ENCODE measurements around the gene AOPEP. TPM values are rescaled to one million over a fixed set of nuclear protein-coding genes. Genes with fewer than 3 reads are reported as not detected.

AOPEP gene
- total RNA-seq, 1 experiment from 2014 or later = 36.4 TPM

- no TSS peak for BruUV-seq (replicated peaks)
- in situ Hi-C loops (cut with HindIII; ENCODE audit: low pct_unique_long_range_greater_than_20kb, low sequenced_read_pairs) = no loop called here
- POLR2A ChIA-PET = interaction anchor here (0.6 kb wide), 1 partner anchor 307 kb away, joined by 3 read pairs; no protein-coding TSS in a partner anchor
Observed at GRCh38 chr9:95129476-95130291, 403.2 kb downstream of the AOPEP start.

GRCh38 chr9:95130484-95130883, 404.0 kb downstream of the AOPEP start:
- in situ Hi-C loops (cut with HindIII; ENCODE audit: low pct_unique_long_range_greater_than_20kb, low sequenced_read_pairs) = no loop called here
- TF ChIP-seq SIN3A (IDR thresholded peaks at IDR 0.05; ENCODE audit: borderline replicate concordance, insufficient read depth, low read depth, low read length) = no peak
- TF ChIP-seq POLR2AphosphoS5 (IDR thresholded peaks at IDR 0.05; ENCODE audit: low read depth, low read length) = no peak
- TF ChIP-seq CTCF (IDR thresholded peaks at IDR 0.05) = no peak
- no peak for TF ChIP-seq REST (IDR thresholded peaks at IDR 0.05; ENCODE audit: insufficient read depth in 1 of 2, low read depth in 2 of 2, low read length in 1 of 2)
- TF ChIP-seq TCF7L2 (IDR thresholded peaks at IDR 0.05; ENCODE audit: low read depth, low read length) = no peak

More at GRCh38 chr9:95129476-95130291, 403.2 kb downstream of the AOPEP start:
- CTCF ChIA-PET = interaction anchor here (0.6 to 1.5 kb wide), 2 partner anchors 42 to 448 kb away, joined by 3 to 6 read pairs; no protein-coding TSS in a partner anchor
- ATAC-seq (no peak), DNase-seq (ENCODE audit: low read depth, low spot score) (no peak)
- Histone ChIP-seq H3K4me1 (ENCODE audit: control insufficient read depth, insufficient read depth, low read length) (no peaks in the 10 kb centered on the region), H3K36me3 (ENCODE audit: control insufficient read depth, insufficient read depth, low read length) (no peaks in the 10 kb centered on the region), H3K27me3 (ENCODE audit: control insufficient read depth, insufficient read depth, low read length) (no peaks in the 10 kb centered on the region), H3K4me3 (ENCODE audit: low read depth in 2 of 2, low read length in 2 of 2) (no peak overlapping the region), H3K27ac (ENCODE audit: low read length) (no peak overlapping the region), H3K9me3 (ENCODE audit: control insufficient read depth, insufficient read depth, low read depth, low read length) (no peaks in the 10 kb centered on the region)
- TF ChIP-seq TCF7L2 (IDR thresholded peaks at IDR 0.05; ENCODE audit: low read depth, low read length) = no peak
- intact Hi-C loops (cut with micrococcal nuclease; ENCODE audit: unreplicated experiment) = loop anchor here (5.0 kb wide), 1 partner anchor 462 kb away; no protein-coding TSS in a partner anchor

More at GRCh38 chr9:95130484-95130883, 404.0 kb downstream of the AOPEP start:
- Histone ChIP-seq H3K27ac (ENCODE audit: low read length) (no peak overlapping the region), H3K4me1 (ENCODE audit: control insufficient read depth, insufficient read depth, low read length) (no peaks in the 10 kb centered on the region), H3K4me3 (ENCODE audit: low read depth in 2 of 2, low read length in 2 of 2) (no peak overlapping the region), H3K36me3 (ENCODE audit: control insufficient read depth, insufficient read depth, low read length) (no peaks in the 10 kb centered on the region), H3K9me3 (ENCODE audit: control insufficient read depth, insufficient read depth, low read depth, low read length) (no peaks in the 10 kb centered on the region), H3K27me3 (ENCODE audit: control insufficient read depth, insufficient read depth, low read length) (no peaks in the 10 kb centered on the region)
- ChIA-PET CTCF (interaction anchor here (0.9 to 1.4 kb wide), 2 partner anchors 450 to 457 kb away, joined by 3 to 4 read pairs; no protein-coding TSS in a partner anchor), POLR2A (no interaction called here)
- ATAC-seq (no peak), DNase-seq (ENCODE audit: low read depth, low spot score) (no peak)
- BruUV-seq (replicated peaks) = no TSS peak
- intact Hi-C loops (cut with micrococcal nuclease; ENCODE audit: unreplicated experiment) = no loop called here

All from Panc1 (cell line).